ENCODE measurements around the gene GRM7. TPM values are rescaled to one million over a fixed set of nuclear protein-coding genes. Genes with fewer than 3 reads are reported as not detected.

Gene GRM7
- total and polyA plus RNA-seq, 2 of the 4 experiments (the other 2 are of a cell fraction): not detected

- no peaks in the 10 kb centered on the region for H3K9me1 ChIP-seq (ENCODE audit: insufficient read depth, low read length)
- no peak overlapping the region for H3K14ac ChIP-seq (replicated peaks; ENCODE audit: low read depth, low read length)
- DNase-seq (no peak), ATAC-seq (ENCODE audit: low read depth) (no peak)
- H3K79me1 ChIP-seq (ENCODE audit: low read depth in 1 of 2, low read length in 2 of 2): no peaks in the 10 kb centered on the region
- no peak overlapping the region for H2AK9ac ChIP-seq (replicated peaks; ENCODE audit: low read depth, low read length, poor library complexity)
- intact Hi-C loops (cut with micrococcal nuclease): no loop called here
- H3K23ac ChIP-seq (ENCODE audit: low read depth, low read length): no peak overlapping the region
- H2AFZ ChIP-seq (replicated peaks; ENCODE audit: low read length, poor library complexity): no peak overlapping the region
- ChIA-PET POLR2A (ENCODE audit: unreplicated experiment) (no interaction called here), CTCF (interaction anchor here (0.6 kb wide), 1 partner anchor 22 kb away, joined by 3 read pairs; no protein-coding TSS in a partner anchor)
- no peak overlapping the region for H2BK20ac ChIP-seq (ENCODE audit: low read depth, low read length)
- in situ Hi-C loops (cut with MboI; ENCODE audit: low sequenced_read_pairs): no loop called here
- peaks cover 12% of the 10 kb centered on the region for H3K9me3 ChIP-seq (ENCODE audit: control insufficient read depth, insufficient read depth, low read length)
- H3K27me3 ChIP-seq (ENCODE audit: control insufficient read depth, insufficient read depth, low read length): no peaks in the 10 kb centered on the region
- no peak for TF ChIP-seq USF2 (IDR thresholded peaks at IDR 0.05; ENCODE audit: low read depth, low read length)
- no peak for TF ChIP-seq CHD1 (IDR thresholded peaks at IDR 0.05; ENCODE audit: low read depth, low read length)
- no peak for TF ChIP-seq RCOR1 (IDR thresholded peaks at IDR 0.05; ENCODE audit: insufficient replicate concordance, low read length)
- no peak for TF ChIP-seq CEBPB (IDR thresholded peaks at IDR 0.05; ENCODE audit: low read depth, low read length)
- no peak for TF ChIP-seq RAD21 (IDR thresholded peaks at IDR 0.05; ENCODE audit: low read length)
- TF ChIP-seq NFE2L2 (IDR thresholded peaks at IDR 0.05; ENCODE audit: low read depth, low read length): no peak
- TF ChIP-seq ELK1 (IDR thresholded peaks at IDR 0.05; ENCODE audit: borderline replicate concordance, low read depth, low read length): no peak
- no peak for TF ChIP-seq CTCF (conservative IDR thresholded peaks at IDR 0.05; ENCODE audit: low read depth, low read length)
- no peak for TF ChIP-seq FOS (IDR thresholded peaks at IDR 0.05; ENCODE audit: low read depth, low read length)
- TF ChIP-seq SMC3 (IDR thresholded peaks at IDR 0.05; ENCODE audit: low read depth, low read length): no peak
- TF ChIP-seq MAFK (IDR thresholded peaks at IDR 0.05; ENCODE audit: low read depth, low read length): no peak
- no peak for TF ChIP-seq MAZ (IDR thresholded peaks at IDR 0.05; ENCODE audit: borderline replicate concordance, low read depth, low read length)
- TF ChIP-seq RFX5 (IDR thresholded peaks at IDR 0.05; ENCODE audit: low read depth, low read length): no peak
- TF ChIP-seq BHLHE40 (IDR thresholded peaks at IDR 0.05; ENCODE audit: low read depth, low read length): no peak
- TF ChIP-seq MXI1 (IDR thresholded peaks at IDR 0.05; ENCODE audit: borderline replicate concordance, low read depth, low read length): no peak
- TF ChIP-seq POLR2A (IDR thresholded peaks at IDR 0.05; ENCODE audit: low read depth, low read length): no peak
- no peak overlapping the region for H3K4me2 ChIP-seq (ENCODE audit: low read depth, low read length)
- H3K36me3 ChIP-seq (ENCODE audit: control insufficient read depth, insufficient read depth, low read length): no peaks in the 10 kb centered on the region
- H3K56ac ChIP-seq (ENCODE audit: extremely low read depth, insufficient read depth, low read length): no peak overlapping the region
- H3K27ac ChIP-seq (ENCODE audit: insufficient read depth, low read length): no peak overlapping the region
- H2BK5ac ChIP-seq (ENCODE audit: low read depth, low read length, poor library complexity, severe bottlenecking): no peak overlapping the region
- BruUV-seq (replicated peaks): no TSS peak
- H3K18ac ChIP-seq (ENCODE audit: low read depth, low read length): no peak overlapping the region
- no peak overlapping the region for H2AK5ac ChIP-seq (ENCODE audit: low read depth, low read length)
- H2BK120ac ChIP-seq (ENCODE audit: low read depth, low read length): no peak overlapping the region
- no CpG with 5 or more reads among the region's 1 CpG for WGBS, 2 experiments (ENCODE audit: extremely low coverage in 2 of 2, insufficient read length in 1 of 2)
- H3K4me1 ChIP-seq (ENCODE audit: control insufficient read depth, insufficient read depth, low read length): no peaks in the 10 kb centered on the region
- dilution Hi-C loops (cut with HindIII; ENCODE audit: low sequenced_read_pairs, unreplicated experiment): no loop called here
- no peak overlapping the region for H4K8ac ChIP-seq (ENCODE audit: low read depth in 2 of 2, low read length in 2 of 2)
- H3K4me3 ChIP-seq (ENCODE audit: insufficient read depth, low read depth, low read length): no peak overlapping the region
- no peak overlapping the region for H4K91ac ChIP-seq (ENCODE audit: insufficient read depth, low read depth, low read length)
- H2BK15ac ChIP-seq (ENCODE audit: low read depth, low read length): no peak overlapping the region
- H4K20me1 ChIP-seq (ENCODE audit: insufficient read depth, low read length): no peaks in the 10 kb centered on the region
- no peak overlapping the region for H3K4ac ChIP-seq (ENCODE audit: low read depth, low read length)
- no peak overlapping the region for H3K9ac ChIP-seq (ENCODE audit: low read depth, low read length)
- no peak overlapping the region for H4K5ac ChIP-seq (ENCODE audit: low read depth, low read length)
These were observed 659.7 kb downstream of the GRM7 start for GRCh38 chr3:7520593-7520992.

Measured in IMR-90 (cell line).